Measurements from ENCODE around the gene GCM1.

- TF ChIP-seq CTCF (IDR thresholded peaks at IDR 0.05) = no peak
- TF ChIP-seq POLR2A (IDR thresholded peaks at IDR 0.05) = no peak
These were observed 14.0 kb upstream of the GCM1 start for GRCh38 chr6:53162606-53163005.
